Type B pancreatic cell (in vitro differentiated cells): ENCODE data around the gene MX1. TPM values are rescaled to one million over a fixed set of nuclear protein-coding genes. Genes with fewer than 3 reads are reported as not detected.
A peak's percentile ranks its signal among the peaks of the same experiment; 100 is the strongest.

Source experiments
- DNase-seq: peaks from one replicate; pipeline ENCODE4 v3.0.0; 2021; ENCODE audit warnings: mixed read lengths; ENCODE audit not compliant: unreplicated experiment; ENCODE audit errors: extremely low spot score
- H3K27ac Mint-ChIP-seq: 2 replicates; pipeline ENCODE4 v1.8.0; 2021; ENCODE audit warnings: mild to moderate bottlenecking, mixed read lengths
- H3K27me3 Mint-ChIP-seq: 2 replicates; pipeline ENCODE4 v1.8.0; 2021; ENCODE audit warnings: mixed read lengths
- H3K36me3 Mint-ChIP-seq: 2 replicates; pipeline ENCODE4 v1.8.0; 2021; ENCODE audit warnings: mixed read lengths
- H3K4me1 Mint-ChIP-seq: one replicate; pipeline ENCODE4 v1.8.0; 2021; ENCODE audit warnings: mixed read lengths; ENCODE audit not compliant: unreplicated experiment
- H3K4me3 Mint-ChIP-seq: 2 replicates; pipeline ENCODE4 v1.8.0; 2021; ENCODE audit warnings: mild to moderate bottlenecking, mixed read lengths
- H3K9me3 Mint-ChIP-seq: 2 replicates; pipeline ENCODE4 v1.8.0; 2021; ENCODE audit warnings: mixed read lengths
- CTCF ChIP-seq: fragments of 200-600 bp; sonication (generic); conservative IDR thresholded peaks from 2 replicates; pipeline ENCODE4 v1.5.0; 2021; ENCODE audit warnings: antibody characterized with exemption, mild to moderate bottlenecking
- total RNA-seq: library from RNA; stranded (reverse); gene quantifications from 2 replicates; pipeline ENCODE4 v1.2.1, GENCODE V29; 2021; ENCODE audit warnings: low replicate concordance

MX1 gene
- total RNA-seq, 1 donor from 2014 or later: 9.8 TPM

- Mint-ChIP-seq H3K4me3 (no peak overlapping the region), H3K36me3 (peaks cover 3% of the 10 kb centered on the region), H3K9me3 (no peaks in the 10 kb centered on the region), H3K4me1 (no peaks in the 10 kb centered on the region), H3K27ac (no peak overlapping the region), H3K27me3 (no peaks in the 10 kb centered on the region)
- DNase-seq: no peak
- no peak for TF ChIP-seq CTCF
Observed at GRCh38 chr21:41458121-41458520, 32.1 kb downstream of the MX1 start.

- H3K27ac Mint-ChIP-seq: no peak overlapping the region
- no peaks in the 10 kb centered on the region for H3K27me3 Mint-ChIP-seq
- no peaks in the 10 kb centered on the region for H3K4me1 Mint-ChIP-seq
- no peak for TF ChIP-seq CTCF
- no peak overlapping the region for H3K4me3 Mint-ChIP-seq
- H3K36me3 Mint-ChIP-seq: peaks cover 3% of the 10 kb centered on the region
- H3K9me3 Mint-ChIP-seq: no peaks in the 10 kb centered on the region
- no peak for DNase-seq
Observed at GRCh38 chr21:41458559-41458958, 32.5 kb downstream of the MX1 start.

GRCh38 chr21:41459884-41460534 lies 34.0 kb downstream of the MX1 start:
- H3K27ac Mint-ChIP-seq: peak overlapping the region; percentile 59
- no peaks in the 10 kb centered on the region for H3K4me1 Mint-ChIP-seq
- no peak for DNase-seq
- no peaks in the 10 kb centered on the region for H3K9me3 Mint-ChIP-seq
- H3K4me3 Mint-ChIP-seq: no peak overlapping the region
- TF ChIP-seq CTCF: no peak
- H3K36me3 Mint-ChIP-seq: peaks cover 13% of the 10 kb centered on the region
- H3K27me3 Mint-ChIP-seq: no peaks in the 10 kb centered on the region

GRCh38 chr21:41460578-41461527 lies 34.8 kb downstream of the MX1 start:
- TF ChIP-seq CTCF: peak; percentile 81
- H3K4me3 Mint-ChIP-seq: no peak overlapping the region
- H3K9me3 Mint-ChIP-seq: no peaks in the 10 kb centered on the region
- DNase-seq: no peak
- peaks cover 19% of the 10 kb centered on the region for H3K36me3 Mint-ChIP-seq
- H3K4me1 Mint-ChIP-seq: no peaks in the 10 kb centered on the region
- no peaks in the 10 kb centered on the region for H3K27me3 Mint-ChIP-seq
- peak overlapping the region; percentile 59 for H3K27ac Mint-ChIP-seq

- peaks cover 34% of the 10 kb centered on the region for H3K36me3 Mint-ChIP-seq
- H3K4me3 Mint-ChIP-seq: no peak overlapping the region
- H3K27me3 Mint-ChIP-seq: no peaks in the 10 kb centered on the region
- no peak for DNase-seq
- H3K4me1 Mint-ChIP-seq: no peaks in the 10 kb centered on the region
- TF ChIP-seq CTCF: no peak
- H3K27ac Mint-ChIP-seq: no peak overlapping the region
- H3K9me3 Mint-ChIP-seq: no peaks in the 10 kb centered on the region
Observed at GRCh38 chr21:41465176-41465781, 39.2 kb downstream of the MX1 start.
